ENCODE measurements around the gene VAPB.

VAPB gene

GRCh38 chr20:58377766-58378401, 11.1 kb upstream of the VAPB start:
- no peak for DNase-seq

GRCh38 chr20:58378704-58379103, 10.3 kb upstream of the VAPB start:
- DNase-seq, result no peak

DNA sequence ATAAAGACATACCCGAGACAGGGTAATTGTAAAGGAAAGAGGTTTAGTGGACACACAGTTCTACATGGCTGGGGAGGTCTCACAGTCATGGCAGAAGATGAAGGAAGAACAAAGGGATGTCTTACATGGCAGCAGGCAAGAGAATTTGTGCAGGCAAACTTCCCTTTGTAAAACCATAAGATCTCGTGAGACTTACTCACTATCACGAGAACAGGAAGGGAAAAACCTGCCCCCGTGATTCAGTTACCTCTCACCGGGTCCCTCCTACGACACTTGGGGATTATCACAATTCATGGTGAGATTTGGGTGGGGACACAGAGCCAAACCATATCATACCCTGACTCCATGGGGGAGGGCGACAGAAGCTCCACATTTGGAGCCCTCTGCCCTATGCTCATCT, 7.4 kb upstream of the VAPB start:
- no peak for DNase-seq

GRCh38 chr20:58382096-58382495, 6.9 kb upstream of the VAPB start:
- DNase-seq, result no peak

DNA sequence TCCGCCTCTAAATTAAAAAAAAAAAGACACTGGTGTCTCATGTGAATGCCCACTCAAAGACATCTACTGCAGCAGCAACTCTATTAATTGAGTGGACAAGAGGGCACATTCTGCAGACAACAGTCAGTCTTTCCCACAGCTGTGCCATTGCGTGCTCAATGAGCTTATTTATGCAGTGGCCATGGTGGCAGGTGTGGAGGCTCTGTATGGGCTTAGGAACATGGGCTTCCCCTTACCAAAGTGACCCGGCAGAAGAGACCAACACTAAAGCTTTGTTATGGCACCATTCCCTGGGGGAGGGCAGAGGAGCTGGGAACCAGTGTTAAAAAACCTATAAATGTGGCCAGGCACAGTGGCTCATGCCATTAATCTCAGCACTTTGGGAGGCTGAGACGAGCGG, 4.2 kb upstream of the VAPB start:
- DNase-seq, result no peak

DNA sequence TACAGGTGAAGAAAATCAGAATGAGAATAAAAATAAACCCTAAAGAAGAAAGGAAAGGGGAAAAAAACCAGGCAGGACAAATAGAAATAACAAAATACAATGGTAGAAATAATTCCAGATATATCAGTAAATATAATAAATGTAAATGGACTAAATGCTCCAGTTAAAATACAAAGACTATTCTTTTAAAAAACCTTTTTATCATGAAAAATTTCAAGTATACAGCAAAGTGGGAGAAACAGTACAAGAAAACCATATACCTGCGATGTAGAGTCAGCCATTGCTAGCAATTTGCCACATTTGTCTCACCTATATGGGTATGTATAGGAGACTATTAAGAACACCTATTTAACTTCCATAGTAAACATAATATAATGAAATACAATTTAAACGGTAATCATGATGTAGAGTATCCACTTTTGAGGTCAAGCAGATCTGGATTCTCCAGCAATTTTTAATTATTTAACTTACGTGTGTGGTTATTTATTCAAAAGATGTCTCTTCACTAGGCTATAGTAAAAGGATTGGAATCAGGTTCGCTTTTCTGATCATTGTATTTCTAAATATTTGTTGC, 914 bp upstream of the VAPB start:
- DNase-seq, result no peak

GRCh38 chr20:58389324-58389967, 417 bp downstream of the VAPB start:
- peak in 10 of 56 donors; percentile 29 to 64 (median 46) for DNase-seq

DNA sequence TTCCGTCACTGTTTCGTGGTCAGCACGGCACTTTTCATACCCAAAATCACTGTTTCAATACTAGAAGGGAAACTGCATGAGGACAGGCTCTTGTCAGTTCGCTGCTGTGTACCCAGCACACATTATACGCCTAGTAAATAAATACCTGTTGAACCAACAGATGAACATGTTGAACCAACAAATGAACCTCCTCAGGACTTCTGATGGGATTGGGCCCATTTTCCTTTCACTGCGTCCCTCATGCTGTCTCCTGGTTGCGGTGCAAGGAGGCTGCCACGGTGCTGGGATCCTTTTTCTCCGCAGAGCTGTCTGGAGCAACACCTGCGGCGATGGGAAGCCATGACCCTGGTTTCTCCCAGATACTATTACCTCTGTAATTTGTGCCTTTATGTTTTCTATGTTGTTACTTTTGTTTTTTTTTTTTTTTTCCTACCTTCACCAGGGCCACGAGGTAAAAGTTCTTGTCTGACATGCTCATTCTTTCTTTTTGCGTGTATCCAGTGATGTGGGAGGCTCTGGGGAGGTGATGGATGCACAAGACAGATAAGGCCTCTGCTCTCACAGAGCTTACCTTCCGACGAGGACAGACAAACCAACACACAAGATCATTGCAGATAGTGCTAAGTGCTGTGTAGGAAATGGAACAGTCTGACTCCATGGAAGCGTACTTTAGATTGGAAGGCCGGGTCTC, 1.1 kb downstream of the VAPB start:
- DNase-seq, result peak in 1 of 56 donors; percentile 6

GRCh38 chr20:58390659-58391035, 1.6 kb downstream of the VAPB start:
- DNase-seq, result no peak

DNA sequence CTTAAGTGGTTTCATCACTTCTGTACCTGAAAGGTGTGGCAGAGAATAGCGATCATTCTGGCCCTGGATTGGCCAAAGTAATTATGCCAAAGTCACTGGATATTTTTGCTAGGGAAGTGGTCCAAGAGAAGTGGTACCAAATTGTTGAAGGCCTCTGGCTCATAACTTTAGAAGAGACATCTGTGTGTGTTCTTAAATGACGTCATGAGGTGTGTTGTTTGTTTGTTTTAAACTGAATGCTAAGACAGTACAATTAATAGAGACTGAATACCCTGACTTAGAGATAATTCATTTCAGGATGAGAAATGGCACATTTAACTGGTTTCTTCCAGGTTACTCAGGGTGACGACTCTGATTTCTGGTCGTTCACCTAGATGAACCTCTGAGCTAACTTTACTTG, 3.3 kb downstream of the VAPB start:
- DNase-seq, result no peak

- no peak for DNase-seq
Measured at GRCh38 chr20:58393299-58393698, 4.3 kb downstream of the VAPB start.

- DNase-seq, result no peak
Measured at GRCh38 chr20:58394801-58395200, 5.8 kb downstream of the VAPB start.

GRCh38 chr20:58395604-58396003, 6.6 kb downstream of the VAPB start:
- no peak for DNase-seq

GRCh38 chr20:58397429-58397828, 8.4 kb downstream of the VAPB start:
- no peak for DNase-seq

GRCh38 chr20:58398254-58398653, 9.2 kb downstream of the VAPB start:
- no peak for DNase-seq

DNA sequence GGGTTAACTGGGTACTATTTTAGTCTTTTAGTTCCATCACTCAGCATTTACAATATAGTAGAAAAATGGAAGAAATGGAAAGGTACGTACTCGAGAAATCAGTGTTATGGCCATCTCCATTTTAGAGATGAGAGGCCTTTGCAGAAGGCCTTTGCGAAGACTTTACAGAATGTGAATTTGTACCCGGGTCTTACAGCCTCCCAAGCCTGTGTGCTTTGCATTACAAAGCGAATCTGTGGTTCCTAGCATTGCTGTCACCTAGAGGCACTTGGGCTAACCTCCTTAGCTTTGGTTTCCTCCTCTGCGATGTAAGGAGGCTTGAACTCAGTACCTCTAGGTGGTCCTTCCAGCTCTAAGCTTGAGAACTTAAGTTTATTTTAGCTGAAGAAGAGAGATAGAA, 10.9 kb downstream of the VAPB start:
- DNase-seq, result no peak

DNA sequence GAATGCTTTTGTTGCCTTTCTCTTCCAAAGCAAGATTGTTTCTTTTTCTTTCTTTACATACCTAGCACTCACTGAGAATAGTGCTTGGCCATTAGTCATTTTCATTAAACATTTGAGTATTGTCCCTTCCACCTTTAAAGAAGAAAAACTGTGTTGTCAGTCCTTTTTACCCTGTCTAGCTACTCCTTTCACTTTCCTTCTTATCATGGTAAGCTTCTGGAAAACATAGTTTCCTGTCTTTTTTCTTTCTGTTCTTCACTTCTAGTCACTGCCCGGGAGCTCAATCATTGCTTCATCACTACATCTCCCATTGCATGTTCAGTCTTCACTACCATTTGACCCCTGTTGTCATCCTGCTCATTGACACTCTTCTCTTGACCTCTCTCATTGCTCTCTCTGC, 12.1 kb downstream of the VAPB start:
- no peak for DNase-seq

- no peak for DNase-seq
Measured at GRCh38 chr20:58402305-58402704, 13.3 kb downstream of the VAPB start.

- no peak for DNase-seq
Measured at GRCh38 chr20:58402827-58403226, 13.8 kb downstream of the VAPB start.

DNA sequence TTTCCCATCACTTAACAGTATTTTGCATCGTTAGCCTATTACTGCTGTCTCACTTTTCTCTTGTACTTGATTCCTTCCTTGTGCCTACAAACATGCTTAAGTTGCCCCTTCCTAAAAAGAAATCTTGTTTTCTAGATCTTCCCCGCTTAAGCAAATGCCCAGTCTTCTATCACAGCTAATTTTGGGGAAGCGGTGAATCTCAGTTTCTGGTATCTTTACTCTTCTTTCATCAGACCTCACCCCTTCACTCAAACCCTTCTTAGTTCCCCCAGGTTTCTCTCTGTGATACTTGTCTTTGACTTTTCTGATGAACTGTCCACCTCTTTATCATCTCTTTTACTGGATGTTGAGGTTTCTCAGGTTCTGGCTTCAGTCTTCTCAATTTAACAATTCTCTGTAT, 14.2 kb downstream of the VAPB start:
- DNase-seq, result no peak

DNA sequence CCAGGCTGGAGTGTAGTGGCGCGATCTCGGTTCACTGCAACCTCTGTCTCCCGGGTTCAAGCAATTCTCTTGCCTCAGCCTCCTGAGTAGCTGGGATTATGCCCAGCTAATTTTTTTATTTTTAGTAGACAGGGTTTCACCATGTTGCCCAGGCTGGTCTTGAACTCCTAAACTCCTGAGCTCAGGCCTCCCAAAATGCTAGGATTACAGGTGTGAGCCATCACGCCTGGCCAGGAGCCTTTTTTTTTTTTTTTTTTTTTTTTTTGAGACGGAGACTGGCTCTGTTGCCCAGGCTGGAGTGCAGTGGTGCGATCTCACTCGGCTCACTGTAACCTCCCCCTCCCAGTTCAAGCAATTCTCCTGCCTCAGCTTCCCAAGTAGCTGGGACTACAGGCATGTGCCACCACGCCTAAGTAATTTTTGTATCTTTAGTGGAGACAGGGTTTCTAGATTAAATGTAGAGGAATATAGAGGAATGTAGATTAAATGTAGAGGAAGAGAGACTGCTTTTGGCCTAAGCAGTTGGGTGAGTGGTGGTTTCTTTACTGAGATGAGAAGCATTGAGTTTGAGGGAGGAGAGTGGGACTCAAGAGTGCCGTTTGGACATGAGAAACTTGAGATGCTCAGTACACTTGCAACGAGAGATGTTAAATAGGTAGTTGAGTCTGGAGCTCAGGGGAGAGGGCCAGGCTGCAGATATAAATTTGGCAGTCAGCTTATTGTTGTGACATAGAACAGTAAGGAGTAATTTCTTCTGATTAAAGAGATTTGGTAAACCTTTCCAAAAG, 16.7 kb downstream of the VAPB start:
- no peak for DNase-seq

Data from amygdala (tissue), 56 donors.